IMR-90 (cell line): Measurements from ENCODE around the gene ZNF532. TPM values are rescaled to one million over a fixed set of nuclear protein-coding genes. Genes with fewer than 3 reads are reported as not detected.

Source experiments
- ATAC-seq: fragments of 200-7000 bp; cut with Tn5 transposase; 2 replicates; pipeline ENCODE4 v1.9.1; 2020; ENCODE audit warnings: low read depth, mild to moderate bottlenecking, moderate library complexity
- BruUV-seq: library from RNA; stranded (reverse); fragments of 400-500 nt; replicated peaks from 2 replicates; lab custom pipeline; 2021; lab: Mats Ljungman, UMichigan
- CTCF ChIA-PET: fragments of 300-600 bp; formaldehyde crosslinking; extraction: SDS; loops from one replicate; lab custom pipeline; 2021; ENCODE audit warnings: antibody characterized with exemption; lab: Yijun Ruan, JAX
- POLR2A ChIA-PET: fragments of 300-600 bp; sonication (Branson Sonifier 250); formaldehyde crosslinking; loops from one replicate; lab custom pipeline; 2022; ENCODE audit warnings: antibody characterized with exemption; ENCODE audit not compliant: unreplicated experiment; lab: Charles Lee
- DNase-seq: peaks from one replicate; pipeline ENCODE4 v3.0.0; 2013
- H2AFZ ChIP-seq: replicated peaks from 2 replicates; pipeline ENCODE3; 2013; ENCODE audit warnings: low read length, mild to moderate bottlenecking; ENCODE audit not compliant: poor library complexity
- H2AK5ac ChIP-seq: 2 replicates; pipeline ENCODE4 v1.6.1; 2013; ENCODE audit warnings: low read depth, low read length, inconsistent platforms
- H2AK9ac ChIP-seq: replicated peaks from 2 replicates; pipeline ENCODE3; 2013; ENCODE audit warnings: mild to moderate bottlenecking, low read depth, low read length, moderate library complexity; ENCODE audit not compliant: poor library complexity
- H2BK120ac ChIP-seq: 2 replicates; pipeline ENCODE4 v1.6.1; 2013; ENCODE audit warnings: low read depth, low read length, inconsistent platforms
- H2BK15ac ChIP-seq: 3 replicates; pipeline ENCODE4 v1.6.1; 2013; ENCODE audit warnings: low read depth, low read length, inconsistent platforms
- H2BK20ac ChIP-seq: 2 replicates; pipeline ENCODE4 v1.6.1; 2013; ENCODE audit warnings: low read depth, mild to moderate bottlenecking, inconsistent platforms, low read length, moderate library complexity
- H2BK5ac ChIP-seq: 2 replicates; pipeline ENCODE4 v1.6.1; 2013; ENCODE audit warnings: mild to moderate bottlenecking, low read depth, low read length, inconsistent platforms; ENCODE audit not compliant: poor library complexity, severe bottlenecking
- H3K14ac ChIP-seq: replicated peaks from 2 replicates; pipeline ENCODE4 v1.6.1; 2013; ENCODE audit warnings: low read depth, low read length, inconsistent platforms
- H3K18ac ChIP-seq: 2 replicates; pipeline ENCODE4 v1.6.1; 2013; ENCODE audit warnings: low read depth, low read length, control low read depth
- H3K23ac ChIP-seq: 2 replicates; pipeline ENCODE4 v1.6.1; 2013; ENCODE audit warnings: low read depth, low read length, inconsistent platforms
- H3K27ac ChIP-seq: 2 replicates; pipeline ENCODE4 v1.5.1; 2013; ENCODE audit warnings: mild to moderate bottlenecking, control low read depth, low read length; ENCODE audit not compliant: insufficient read depth
- H3K27me3 ChIP-seq: 2 replicates; pipeline ENCODE4 v1.6.1; 2013; ENCODE audit warnings: low read length; ENCODE audit not compliant: control insufficient read depth, insufficient read depth
- H3K36me3 ChIP-seq: 2 replicates; pipeline ENCODE4 v1.6.1; 2013; ENCODE audit warnings: low read length, mixed read lengths; ENCODE audit not compliant: control insufficient read depth, insufficient read depth
- H3K4ac ChIP-seq: 2 replicates; pipeline ENCODE4 v1.6.1; 2013; ENCODE audit warnings: low read depth, low read length, inconsistent platforms
- H3K4me1 ChIP-seq: 2 replicates; pipeline ENCODE4 v1.6.1; 2013; ENCODE audit warnings: low read length, mixed read lengths; ENCODE audit not compliant: control insufficient read depth, insufficient read depth
- H3K4me2 ChIP-seq: 2 replicates; pipeline ENCODE4 v1.6.1; 2013; ENCODE audit warnings: low read depth, mild to moderate bottlenecking, control low read depth, low read length, moderate library complexity
- H3K4me3 ChIP-seq: 2 replicates; pipeline ENCODE4 v1.5.1; 2013; ENCODE audit warnings: low read depth, mild to moderate bottlenecking, control low read depth, low read length, moderate library complexity; ENCODE audit not compliant: insufficient read depth
- H3K56ac ChIP-seq: 2 replicates; pipeline ENCODE4 v1.6.1; 2013; ENCODE audit warnings: low read length, inconsistent platforms; ENCODE audit not compliant: insufficient read depth; ENCODE audit errors: extremely low read depth
- H3K79me1 ChIP-seq, 2 experiments: 2 replicates each; pipeline ENCODE4 v1.6.1; 2013; ENCODE audit warnings: low read length in 2 of 2, inconsistent platforms in 1 of 2, low read depth in 1 of 2
- H3K9ac ChIP-seq: 2 replicates; pipeline ENCODE4 v1.6.1; 2013; ENCODE audit warnings: low read depth, low read length, control low read depth
- H3K9me1 ChIP-seq: 2 replicates; pipeline ENCODE4 v1.6.1; 2013; ENCODE audit warnings: low read length, inconsistent platforms; ENCODE audit not compliant: insufficient read depth
- H3K9me3 ChIP-seq: 2 replicates; pipeline ENCODE4 v1.6.1; 2013; ENCODE audit warnings: low read length; ENCODE audit not compliant: control insufficient read depth, insufficient read depth
- H4K20me1 ChIP-seq: 2 replicates; pipeline ENCODE4 v1.6.1; 2013; ENCODE audit warnings: low read length, inconsistent platforms; ENCODE audit not compliant: insufficient read depth
- H4K5ac ChIP-seq: 2 replicates; pipeline ENCODE4 v1.6.1; 2013; ENCODE audit warnings: mild to moderate bottlenecking, low read depth, low read length, control low read depth
- H4K8ac ChIP-seq, 2 experiments: 2 replicates each; pipeline ENCODE4 v1.6.1; 2013; ENCODE audit warnings: low read depth in 2 of 2, low read length in 2 of 2, control low read depth in 1 of 2, inconsistent platforms in 1 of 2
- H4K91ac ChIP-seq: 2 replicates; pipeline ENCODE4 v1.6.1; 2013; ENCODE audit warnings: low read depth, low read length, inconsistent platforms; ENCODE audit not compliant: insufficient read depth
- BHLHE40 ChIP-seq: fragments of 150-350 bp; IDR thresholded peaks from 2 replicates; pipeline ENCODE4 v1.6.1; 2016; ENCODE audit warnings: mild to moderate bottlenecking, low read depth, low read length
- CEBPB ChIP-seq: IDR thresholded peaks from 2 replicates; pipeline ENCODE4 v1.6.1; 2012; ENCODE audit warnings: low read depth, low read length, improper control_type of control experiment
- CHD1 ChIP-seq: IDR thresholded peaks from 2 replicates; pipeline ENCODE4 v1.6.1; 2012; ENCODE audit warnings: low read depth, low read length, improper control_type of control experiment
- CTCF ChIP-seq: conservative IDR thresholded peaks from 2 replicates; pipeline ENCODE4 v1.5.1; 2012; ENCODE audit warnings: mild to moderate bottlenecking, low read depth, low read length, improper control_type of control experiment
- FOS ChIP-seq: fragments of 150-350 bp; IDR thresholded peaks from 2 replicates; pipeline ENCODE4 v1.6.1; 2016; ENCODE audit warnings: low read depth, low read length
- MAFK ChIP-seq: IDR thresholded peaks from 2 replicates; pipeline ENCODE4 v1.6.1; 2012; ENCODE audit warnings: low read depth, low read length, improper control_type of control experiment
- MAZ ChIP-seq: IDR thresholded peaks from 2 replicates; pipeline ENCODE4 v1.6.1; 2012; ENCODE audit warnings: low read depth, mild to moderate bottlenecking, low read length, improper control_type of control experiment, moderate library complexity, borderline replicate concordance
- MXI1 ChIP-seq: IDR thresholded peaks from 2 replicates; pipeline ENCODE4 v1.6.1; 2012; ENCODE audit warnings: low read depth, mild to moderate bottlenecking, low read length, moderate library complexity, borderline replicate concordance
- NFE2L2 ChIP-seq: fragments of 150-350 bp; IDR thresholded peaks from 2 replicates; pipeline ENCODE4 v1.6.1; 2016; ENCODE audit warnings: low read depth, mild to moderate bottlenecking, low read length
- POLR2A ChIP-seq: IDR thresholded peaks from 2 replicates; pipeline ENCODE4 v1.6.1; 2012; ENCODE audit warnings: mild to moderate bottlenecking, low read depth, low read length
- RAD21 ChIP-seq: IDR thresholded peaks from 2 replicates; pipeline ENCODE4 v1.6.1; 2012; ENCODE audit warnings: low read length, improper control_type of control experiment
- RCOR1 ChIP-seq: IDR thresholded peaks from 2 replicates; pipeline ENCODE4 v1.6.1; 2012; ENCODE audit warnings: mild to moderate bottlenecking, low read length, improper control_type of control experiment; ENCODE audit not compliant: insufficient replicate concordance
- RFX5 ChIP-seq: IDR thresholded peaks from 2 replicates; pipeline ENCODE4 v1.8.0; 2012; ENCODE audit warnings: low read depth, mild to moderate bottlenecking, low read length, moderate library complexity
- SMC3 ChIP-seq: fragments of 150-350 bp; IDR thresholded peaks from 2 replicates; pipeline ENCODE4 v1.6.1; 2016; ENCODE audit warnings: low read depth, mild to moderate bottlenecking, antibody characterized with exemption, low read length, moderate library complexity
- USF2 ChIP-seq: fragments of 150-350 bp; IDR thresholded peaks from 2 replicates; pipeline ENCODE4 v1.6.1; 2017; ENCODE audit warnings: mild to moderate bottlenecking, antibody characterized with exemption, low read length, low read depth
- WGBS, 2 experiments: methylation state at CpG; one replicate each; pipeline versions ENCODE4 v1.1.5 to v1.1.7; 2013; ENCODE audit warnings: missing lambda C conversion rate in 2 of 2; ENCODE audit not compliant: insufficient read length in 1 of 2; ENCODE audit errors: extremely low coverage in 2 of 2; 5-methylcytosine and 5-hydroxymethylcytosine counted together
- dilution Hi-C: fragments of 300-500 bp; cut with HindIII; formaldehyde crosslinking; loops from one replicate; pipeline ENCODE4 v1.14.3; 2018; ENCODE audit warnings: low sequenced_read_pairs; ENCODE audit not compliant: unreplicated experiment
- in situ Hi-C: fragments of 300-500 bp; cut with MboI; formaldehyde crosslinking; loops from 3 replicates; pipeline ENCODE4 v1.14.3; 2019; ENCODE audit warnings: low sequenced_read_pairs, inconsistent platforms, mixed read lengths
- intact Hi-C: fragments of 100-400 bp; cut with micrococcal nuclease; formaldehyde crosslinking; loops from 2 replicates; pipeline ENCODE4 v1.10.0; 2022
- polyA plus RNA-seq, 3 experiments: library from polyadenylated mRNA; depleted of rRNA; stranded (reverse); fragments of >200 nt; gene quantifications; 2 replicates each; pipeline ENCODE4 v1.2.3, GENCODE V29; 2012; ENCODE audit warnings: low replicate concordance in 1 of 3
- total RNA-seq: library from RNA; depleted of rRNA; stranded (reverse); fragments of >200 nt; gene quantifications from 2 replicates; pipeline ENCODE4 v1.2.3, GENCODE V29; 2012

ZNF532 gene
- total and polyA plus RNA-seq, 2 of the 4 experiments (the other 2 are of a cell fraction): 29.9 to 45.8 TPM

- Histone ChIP-seq H2BK120ac (peak overlapping the region; percentile 84), H2AK5ac (peak overlapping the region; percentile 90), H4K8ac (peak overlapping the region; percentile 32 to 64; a peak in 2 of 4 replicates), H3K36me3 (no peaks in the 10 kb centered on the region), H3K4ac (peak overlapping the region; percentile 93), H3K23ac (peak overlapping the region; percentile 31; the same call in 1 of the 2 replicates), H3K9ac (no peak overlapping the region), H2AFZ (no peak overlapping the region), H4K5ac (peak overlapping the region; percentile 33; the same call in 1 of the 2 replicates), H3K56ac (no peak overlapping the region), H3K27me3 (no peaks in the 10 kb centered on the region), H2AK9ac (peak overlapping the region; percentile 20), H3K79me1 (no peaks in the 10 kb centered on the region; a peak in 1 of 4 replicates), H3K9me3 (no peaks in the 10 kb centered on the region), H3K18ac (peak overlapping the region; percentile 58), H3K4me2 (no peak overlapping the region; the same call in 1 of the 2 replicates), H3K4me1 (peaks cover 7% of the 10 kb centered on the region; the same call in 1 of the 2 replicates), H4K91ac (peak overlapping the region; percentile 71), H4K20me1 (no peaks in the 10 kb centered on the region), H2BK20ac (peak overlapping the region; percentile 73), H2BK15ac (peak overlapping the region; percentile 72; the same call in 2 of the 3 replicates), H2BK5ac (peak overlapping the region; percentile 75), H3K27ac (peak overlapping the region; percentile 68), H3K9me1 (peaks cover 29% of the 10 kb centered on the region; the same call in 1 of the 2 replicates), H3K4me3 (no peak overlapping the region), H3K14ac (peak overlapping the region; percentile 58; the same call in 1 of the 2 replicates)
- no peak for DNase-seq
- in situ Hi-C loops: no loop called here
- 100% methylated on average over 2 to 3 of the region's 16 CpGs for WGBS, 2 experiments
- CTCF ChIA-PET: interaction anchor here (0.6 kb wide), 1 partner anchor 19 kb away, joined by 3 read pairs; no protein-coding TSS in a partner anchor
- dilution Hi-C loops: no loop called here
- no TSS peak for BruUV-seq
- intact Hi-C loops: no loop called here
- POLR2A ChIA-PET: no interaction called here
- peak; percentile 13; the same call in 1 of the 2 replicates for ATAC-seq
- no peak for TF ChIP-seq RCOR1
- no peak for TF ChIP-seq MAZ
- TF ChIP-seq BHLHE40: no peak
- no peak for TF ChIP-seq RFX5
- no peak for TF ChIP-seq FOS
- TF ChIP-seq RAD21: no peak
- no peak for TF ChIP-seq CEBPB
- TF ChIP-seq MAFK: no peak
- TF ChIP-seq SMC3: no peak
- TF ChIP-seq NFE2L2: no peak
- no peak for TF ChIP-seq POLR2A
- no peak for TF ChIP-seq MXI1
- TF ChIP-seq USF2: no peak
- TF ChIP-seq CHD1: no peak
- no peak for TF ChIP-seq CTCF
Measured at GRCh38 chr18:58992301-58993231, 127.9 kb downstream of the ZNF532 start.
